Fibroblast of peridontal ligament (primary cell): ENCODE results near the gene SLC12A8.

Experiments
- DNase-seq: peaks from one replicate; pipeline ENCODE4 v3.0.0-alpha.2; 2010; ENCODE audit errors: extremely low read depth

The SLC12A8 gene

GRCh38 chr3:125140011-125140817, 72.3 kb downstream of the SLC12A8 start:
- no peak for DNase-seq

GRCh38 chr3:125139386-125139785, 73.2 kb downstream of the SLC12A8 start:
- no peak for DNase-seq

- DNase-seq, result peak; percentile 65
These were observed 75.1 kb downstream of the SLC12A8 start for GRCh38 chr3:125137358-125138033.

- DNase-seq, result no peak
These were observed 75.6 kb downstream of the SLC12A8 start for GRCh38 chr3:125136966-125137357.

GRCh38 chr3:125136515-125136914, 76.0 kb downstream of the SLC12A8 start:
- DNase-seq, result no peak

- DNase-seq, result no peak
These were observed 77.6 kb downstream of the SLC12A8 start for GRCh38 chr3:125134952-125135351.

GRCh38 chr3:125132815-125133214, 79.7 kb downstream of the SLC12A8 start:
- no peak for DNase-seq

GRCh38 chr3:125129512-125129997, 83.0 kb downstream of the SLC12A8 start:
- DNase-seq, result peak; percentile 100

- DNase-seq, result peak; percentile 91
These were observed 83.6 kb downstream of the SLC12A8 start for GRCh38 chr3:125128861-125129501.

- no peak for DNase-seq
These were observed 86.2 kb downstream of the SLC12A8 start for GRCh38 chr3:125126323-125126722.

- DNase-seq, result peak; percentile 80
These were observed 86.7 kb downstream of the SLC12A8 start for GRCh38 chr3:125125821-125126245.

- DNase-seq, result peak; percentile 59
These were observed 88.9 kb downstream of the SLC12A8 start for GRCh38 chr3:125123451-125124305.

- no peak for DNase-seq
These were observed 91.1 kb downstream of the SLC12A8 start for GRCh38 chr3:125121246-125122010.

GRCh38 chr3:125120379-125121122, 92.0 kb downstream of the SLC12A8 start:
- DNase-seq, result no peak

- DNase-seq, result no peak
These were observed 92.7 kb downstream of the SLC12A8 start for GRCh38 chr3:125119752-125120378.

- no peak for DNase-seq
These were observed 93.9 kb downstream of the SLC12A8 start for GRCh38 chr3:125118600-125118999.

- no peak for DNase-seq
These were observed 94.8 kb downstream of the SLC12A8 start for GRCh38 chr3:125117631-125118191.

- peak; percentile 92 for DNase-seq
These were observed 96.1 kb downstream of the SLC12A8 start for GRCh38 chr3:125116311-125117080.
